Bone marrow (tissue), 2 donors: Measurements from ENCODE around the gene CYP4F12.
"Not testable (repeated sequence)": the region's sequence is repeated elsewhere in the genome, so short reads cannot be mapped to it uniquely, and the experiment has no call there.

Experiments used
- DNase-seq, 2 donors: peaks; one replicate each; lab custom pipeline; 2025; lab: John Stamatoyannopoulos, UW

CYP4F12 gene

GRCh38 chr19:15651791-15652190 lies 21.1 kb upstream of the CYP4F12 start:
- no peak for DNase-seq

GRCh38 chr19:15652559-15653278 lies 20.2 kb upstream of the CYP4F12 start:
- DNase-seq: no peak

DNA sequence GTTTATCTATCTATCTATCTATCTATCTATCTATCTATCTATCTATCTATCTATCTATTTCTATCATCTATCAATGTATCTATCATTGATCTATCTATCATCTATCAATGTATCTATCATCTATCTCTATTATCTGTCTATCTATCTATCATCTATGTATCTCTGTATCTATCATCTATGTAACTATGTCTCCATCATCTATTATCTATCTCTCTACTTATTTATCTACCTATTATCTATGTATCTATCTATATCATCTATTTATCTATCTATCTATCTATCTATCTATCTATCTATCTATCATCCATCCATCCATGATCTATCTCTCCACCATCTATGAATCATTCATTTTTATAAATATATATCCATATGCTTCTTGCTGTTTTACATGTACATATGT lies 16.4 kb upstream of the CYP4F12 start:
- no peak for DNase-seq

DNA sequence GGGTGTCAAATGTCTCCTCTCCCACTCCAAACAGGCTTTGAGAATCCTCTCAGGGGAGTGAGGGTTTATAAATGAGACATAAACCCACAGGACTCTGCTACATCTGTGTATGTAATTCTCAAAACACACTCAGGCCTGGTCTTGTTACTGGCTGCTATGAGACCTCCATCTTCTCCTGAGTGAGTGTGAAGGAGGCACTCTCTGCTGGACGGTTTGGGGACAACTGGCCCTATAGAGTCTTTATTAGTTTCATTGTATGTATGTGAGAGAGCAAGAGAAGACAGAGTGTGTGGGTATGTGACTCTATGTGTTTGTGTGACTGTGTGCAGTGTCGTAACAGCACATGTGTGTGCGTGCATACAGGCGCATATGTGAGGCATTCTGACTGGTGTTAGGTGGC lies 9.6 kb upstream of the CYP4F12 start:
- no peak for DNase-seq

- no peak for DNase-seq
Observed at GRCh38 chr19:15666186-15666585, 6.7 kb upstream of the CYP4F12 start.

GRCh38 chr19:15666883-15667282 lies 6.0 kb upstream of the CYP4F12 start:
- DNase-seq: no peak

GRCh38 chr19:15669440-15669839 lies 3.4 kb upstream of the CYP4F12 start:
- DNase-seq: no peak

DNA sequence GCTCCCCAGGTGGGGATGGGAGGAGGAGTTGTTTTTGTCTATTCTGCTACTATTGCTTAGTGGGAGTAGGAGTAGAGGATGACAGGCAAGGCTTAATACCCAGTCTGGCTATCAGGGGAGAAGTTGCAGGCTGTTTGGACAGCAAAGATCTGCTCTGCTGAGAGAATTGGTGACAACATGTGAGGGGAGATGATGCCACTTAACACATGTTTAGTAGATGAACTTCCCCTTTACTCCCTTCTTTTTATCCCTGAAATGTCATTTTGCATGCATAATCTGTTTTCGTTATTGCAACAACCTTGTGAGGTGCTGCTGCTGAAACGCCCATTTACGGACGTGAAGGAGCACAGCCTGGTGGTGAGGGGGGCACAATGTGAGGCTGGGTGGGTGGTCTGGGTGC lies 3.0 kb upstream of the CYP4F12 start:
- DNase-seq: no peak

- no peak for DNase-seq
Observed at GRCh38 chr19:15671237-15671821, 1.6 kb upstream of the CYP4F12 start.

GRCh38 chr19:15671891-15672579 lies 852 bp upstream of the CYP4F12 start:
- DNase-seq: no peak

GRCh38 chr19:15673176-15673654 lies 328 bp downstream of the CYP4F12 start:
- DNase-seq: no peak

DNA sequence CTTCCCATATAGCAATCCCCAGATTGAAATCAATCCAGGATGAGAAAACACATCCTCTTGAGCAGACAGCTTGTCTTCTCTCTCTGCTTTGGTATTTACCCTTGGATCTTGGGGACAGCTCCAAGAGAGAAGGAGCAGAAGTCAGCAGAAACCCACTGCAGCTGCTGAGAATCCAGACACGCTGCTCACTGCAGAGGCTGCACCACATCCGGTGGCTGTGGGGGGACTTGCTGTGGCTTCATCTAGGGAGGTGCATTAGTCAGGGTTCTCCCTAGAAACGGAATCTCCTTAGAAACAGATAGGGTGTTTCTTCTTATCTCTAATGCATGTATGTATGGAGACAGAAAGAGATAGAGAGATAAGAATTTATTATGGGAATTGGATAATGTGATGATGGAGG lies 2.7 kb downstream of the CYP4F12 start:
- DNase-seq: no peak

DNA sequence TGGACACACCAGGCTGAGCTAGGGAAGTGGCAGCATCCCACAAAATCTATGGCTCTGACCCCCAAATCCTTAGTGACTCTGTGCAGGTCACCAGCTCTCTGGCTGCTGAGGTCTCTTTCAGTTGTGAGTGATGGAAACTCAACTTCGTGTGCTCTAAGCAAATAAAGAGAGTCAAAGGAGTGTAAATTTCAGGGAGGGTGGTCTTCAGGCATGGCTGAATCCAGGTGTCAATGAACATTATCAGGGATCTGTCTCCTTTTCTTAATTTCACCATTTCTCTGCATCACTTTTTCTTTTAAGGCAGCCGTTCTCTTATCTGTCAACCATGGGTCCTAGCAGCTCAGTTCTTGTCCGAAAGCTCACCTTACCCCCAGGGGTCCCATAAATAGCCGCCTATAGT lies 6.2 kb downstream of the CYP4F12 start:
- DNase-seq: no peak

- not testable (repeated sequence) for DNase-seq
Observed at GRCh38 chr19:15679865-15680264, 7.0 kb downstream of the CYP4F12 start.

GRCh38 chr19:15680478-15681322 lies 7.8 kb downstream of the CYP4F12 start:
- DNase-seq: no peak

DNA sequence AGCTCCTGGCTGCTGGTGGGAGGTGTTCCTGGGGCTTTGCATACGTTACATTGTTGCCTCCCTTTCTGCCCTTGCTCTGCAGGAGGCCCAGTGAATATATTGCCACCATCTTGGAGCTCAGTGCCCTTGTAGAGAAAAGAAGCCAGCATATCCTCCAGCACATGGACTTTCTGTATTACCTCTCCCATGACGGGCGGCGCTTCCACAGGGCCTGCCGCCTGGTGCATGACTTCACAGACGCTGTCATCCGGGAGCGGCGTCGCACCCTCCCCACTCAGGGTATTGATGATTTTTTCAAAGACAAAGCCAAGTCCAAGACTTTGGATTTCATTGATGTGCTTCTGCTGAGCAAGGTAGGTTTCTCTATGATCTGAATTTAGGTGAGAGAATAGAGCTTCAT lies 10.5 kb downstream of the CYP4F12 start:
- no peak for DNase-seq

DNA sequence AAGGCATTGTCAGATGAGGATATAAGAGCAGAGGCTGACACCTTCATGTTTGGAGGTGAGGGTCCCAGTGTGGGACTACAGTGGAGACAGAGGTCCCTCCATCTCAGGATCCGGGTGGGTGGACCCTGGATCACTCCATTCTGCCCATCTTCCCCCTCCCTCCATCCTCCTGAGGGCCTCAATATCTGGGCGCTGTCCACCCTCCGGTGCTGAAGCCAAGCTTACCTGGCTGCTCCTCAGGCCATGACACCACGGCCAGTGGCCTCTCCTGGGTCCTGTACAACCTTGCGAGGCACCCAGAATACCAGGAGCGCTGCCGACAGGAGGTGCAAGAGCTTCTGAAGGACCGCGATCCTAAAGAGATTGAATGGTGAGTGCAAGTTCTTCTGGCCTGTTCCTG lies 11.9 kb downstream of the CYP4F12 start:
- DNase-seq: no peak

DNA sequence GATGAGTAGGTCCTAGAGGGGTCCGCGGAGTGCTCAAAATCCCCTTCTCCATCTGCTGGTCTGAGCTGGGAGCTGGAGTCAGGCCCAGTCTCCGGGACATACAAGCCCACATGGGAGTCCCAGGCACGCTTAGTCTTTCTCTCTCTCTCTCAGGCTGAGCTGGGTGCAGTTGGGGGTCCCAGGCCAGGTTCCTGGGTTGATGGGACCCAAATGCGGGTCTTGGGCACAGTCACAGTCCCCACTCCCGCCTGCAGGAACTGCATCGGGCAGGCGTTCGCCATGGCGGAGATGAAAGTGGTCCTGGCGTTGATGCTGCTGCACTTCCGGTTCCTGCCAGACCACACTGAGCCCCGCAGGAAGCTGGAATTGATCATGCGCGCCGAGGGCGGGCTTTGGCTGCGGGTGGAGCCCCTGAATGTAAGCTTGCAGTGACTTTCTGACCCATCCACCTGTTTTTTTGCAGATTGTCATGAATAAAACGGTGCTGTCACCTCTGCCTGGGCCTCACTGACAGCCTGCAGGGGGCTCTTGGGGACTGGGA lies 23.8 kb downstream of the CYP4F12 start:
- no peak for DNase-seq

DNA sequence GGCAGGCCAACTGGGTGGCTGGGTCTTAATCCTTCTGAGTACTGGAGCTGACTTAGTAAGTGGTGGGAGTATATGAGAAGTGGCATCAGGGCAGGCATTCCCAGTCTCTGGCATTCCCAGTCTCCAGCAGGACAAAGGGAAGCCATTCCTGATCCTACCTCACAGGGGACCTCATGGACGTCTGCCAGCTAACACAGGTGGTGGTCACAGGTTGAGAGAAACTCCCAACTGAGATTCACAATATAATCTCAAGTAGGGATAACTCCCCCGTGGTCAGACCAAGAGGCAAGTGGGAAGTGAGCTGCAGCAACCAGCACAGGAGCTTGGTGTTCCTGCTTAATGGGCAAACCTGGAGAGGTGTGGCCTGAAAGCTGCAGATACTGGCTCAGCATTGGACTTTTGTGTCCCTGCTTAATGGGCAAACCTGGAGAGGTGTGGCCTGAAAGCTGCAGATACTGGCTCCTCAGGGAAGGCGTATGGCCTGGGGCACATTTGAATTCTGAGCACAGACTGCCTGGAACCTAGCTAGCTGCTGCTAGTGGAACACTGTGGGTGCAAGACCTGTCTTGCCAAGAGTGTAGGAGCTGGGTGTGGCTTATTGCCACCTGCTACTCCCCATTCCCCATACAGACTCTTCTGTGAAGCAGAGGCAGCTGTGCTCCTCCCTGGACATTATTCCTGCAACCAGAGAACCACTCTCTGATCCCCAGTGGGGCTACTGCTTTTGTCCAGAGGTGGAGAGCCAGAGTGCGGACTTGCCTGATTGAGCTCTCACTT lies 29.1 kb downstream of the CYP4F12 start:
- DNase-seq: no peak

GRCh38 chr19:15702534-15702930 lies 29.6 kb downstream of the CYP4F12 start:
- DNase-seq: peak in 1 of 2 donors; percentile 84

DNA sequence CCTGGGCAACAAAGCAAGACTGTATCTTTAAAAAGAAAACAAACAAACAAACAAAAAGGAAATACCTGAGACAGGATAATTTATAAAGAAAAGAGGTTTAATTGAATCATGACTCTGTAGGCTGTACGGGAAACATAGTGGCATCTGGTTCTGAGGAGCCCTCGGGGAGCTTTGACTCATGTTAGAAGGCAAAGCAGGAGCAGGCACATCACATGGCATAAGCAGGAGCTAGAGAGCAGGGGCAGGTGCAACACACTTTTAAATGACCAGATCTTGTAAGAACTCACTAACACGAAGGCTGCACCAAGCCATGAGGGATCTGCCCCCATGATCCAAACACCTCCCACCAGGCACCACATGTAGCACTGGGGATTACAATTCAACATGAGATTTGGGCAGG lies 41.8 kb downstream of the CYP4F12 start:
- no peak for DNase-seq
